HG02759 (cell line): Measurements from ENCODE around the gene SCNM1.
"Not testable (repeated sequence)": the region's sequence is repeated elsewhere in the genome, so short reads cannot be mapped to it uniquely, and the experiment has no call there.

Experiments used
- ATAC-seq: cut with Tn5 transposase; IDR thresholded peaks from one replicate; pipeline ENCODE4 v1.9.1; 2021; ENCODE audit warnings: mild to moderate bottlenecking, moderate library complexity; ENCODE audit not compliant: unreplicated experiment

Gene SCNM1

GRCh38 chr1:151146412-151147131 lies 19.4 kb upstream of the SCNM1 start, which contains the start of gene SEMA6C:
SEMA6C (minus strand) TSS chr1:151146631; CDS start chr1:151142621, 4,010 bp downstream.
- ATAC-seq: peak; percentile 99

- no peak for ATAC-seq
Observed at GRCh38 chr1:151147132-151147503, 18.8 kb upstream of the SCNM1 start.

GRCh38 chr1:151147665-151148064 lies 18.3 kb upstream of the SCNM1 start:
- no peak for ATAC-seq

- ATAC-seq: peak; percentile 78
Observed at GRCh38 chr1:151156515-151156819, 9.5 kb upstream of the SCNM1 start, which contains the start of gene TNFAIP8L2. TNFAIP8L2 (plus strand) TSS chr1:151156649; CDS start chr1:151158698, 2,049 bp downstream.

- ATAC-seq: no peak
Observed at GRCh38 chr1:151157067-151157531, 8.8 kb upstream of the SCNM1 start.

- ATAC-seq: no peak
Observed at GRCh38 chr1:151158326-151158725, 7.6 kb upstream of the SCNM1 start.

- ATAC-seq: no peak
Observed at GRCh38 chr1:151158751-151159251, 7.1 kb upstream of the SCNM1 start.

- ATAC-seq: no peak
Observed at GRCh38 chr1:151159373-151159772, 6.6 kb upstream of the SCNM1 start.

- peak; percentile 6 for ATAC-seq
Observed at GRCh38 chr1:151164732-151165280, 1.1 kb upstream of the SCNM1 start.

- ATAC-seq: peak; percentile 3
Observed at GRCh38 chr1:151165281-151165737, 635 bp upstream of the SCNM1 start.

GRCh38 chr1:151166505-151166956 lies 587 bp downstream of the SCNM1 start:
- ATAC-seq: no peak

GRCh38 chr1:151167116-151167515 lies 1.2 kb downstream of the SCNM1 start:
- no peak for ATAC-seq

GRCh38 chr1:151171190-151171589 lies 5.2 kb downstream of the SCNM1 start:
- ATAC-seq: no peak

GRCh38 chr1:151175041-151175741 lies 9.2 kb downstream of the SCNM1 start:
- ATAC-seq: no peak

GRCh38 chr1:151175863-151176262 lies 9.9 kb downstream of the SCNM1 start, which contains the start of gene TMOD4:
TMOD4 (minus strand) TSS chr1:151175981; CDS start chr1:151174875, 1,106 bp downstream.
- ATAC-seq: no peak

GRCh38 chr1:151176514-151177045 lies 10.6 kb downstream of the SCNM1 start:
- ATAC-seq: no peak

- no peak for ATAC-seq
Observed at GRCh38 chr1:151184211-151184610, 18.3 kb downstream of the SCNM1 start.

GRCh38 chr1:151187205-151187604 lies 21.3 kb downstream of the SCNM1 start:
- no peak for ATAC-seq

- not testable (repeated sequence) for ATAC-seq
Observed at GRCh38 chr1:151188667-151189066, 22.7 kb downstream of the SCNM1 start.

- peak; percentile 95 for ATAC-seq
Observed at GRCh38 chr1:151189637-151190445, 23.9 kb downstream of the SCNM1 start, which contains the start of gene VPS72. VPS72 (minus strand) TSS chr1:151190197; CDS start chr1:151190121, 76 bp downstream.
